Posterior cingulate gyrus (tissue), 11 donors: ENCODE measurements around the gene NTPCR.

Experiments
- DNase-seq, 10 donors: peaks; one replicate each; pipeline versions ENCODE4 v3.0.0 to v3.0.0-alpha.2; 2020 to 2021; ENCODE audit warnings: mixed read lengths in 3 of 10
- intact Hi-C: fragments of 100-400 bp; cut with DNase I; formaldehyde crosslinking; loops from one replicate; pipeline ENCODE4 v1.15.1; 2023

The NTPCR gene

GRCh38 chr1:232980986-232981560 lies 30.7 kb downstream of the NTPCR start:
- no peak for DNase-seq
- intact Hi-C loops: loop anchor here (5.0 kb wide), 1 partner anchor 239 kb away; no protein-coding TSS in a partner anchor

DNA sequence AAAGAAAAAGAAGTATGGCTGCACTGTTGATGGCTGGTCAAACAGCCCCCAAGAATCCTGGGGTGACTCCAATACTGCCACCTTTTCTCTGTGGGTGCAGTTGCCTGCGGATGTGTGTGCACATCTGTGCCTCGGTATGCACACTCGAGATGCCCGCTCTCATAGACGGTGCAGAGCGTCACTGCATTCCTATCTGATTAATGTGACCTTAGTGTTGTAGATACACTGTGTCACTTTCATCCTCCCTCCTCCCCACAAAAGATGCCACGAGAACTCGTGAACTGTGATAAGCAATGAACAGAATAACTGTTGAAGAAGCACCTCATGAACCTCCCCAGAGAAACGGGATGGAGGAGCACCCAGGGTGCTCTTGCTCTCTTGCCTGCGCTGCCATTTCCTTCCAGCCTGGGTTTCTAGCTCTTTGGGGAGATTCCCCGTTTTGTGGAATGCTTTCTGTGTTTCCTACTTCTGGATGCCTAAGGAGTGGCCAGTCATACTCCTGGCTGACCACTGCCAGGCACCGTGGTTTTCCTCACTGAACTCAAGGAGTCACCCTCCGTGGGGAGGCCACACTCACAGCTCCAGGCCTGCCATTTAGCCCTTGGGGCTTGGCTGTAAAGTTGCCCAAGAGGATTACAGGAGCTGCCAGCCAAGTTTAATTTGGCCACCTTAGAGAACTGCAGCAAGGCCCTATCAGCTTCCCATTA lies 32.0 kb downstream of the NTPCR start:
- no peak for DNase-seq
- intact Hi-C loops: loop anchor here (5.0 kb wide), 1 partner anchor 240 kb away; no protein-coding TSS in a partner anchor

DNA sequence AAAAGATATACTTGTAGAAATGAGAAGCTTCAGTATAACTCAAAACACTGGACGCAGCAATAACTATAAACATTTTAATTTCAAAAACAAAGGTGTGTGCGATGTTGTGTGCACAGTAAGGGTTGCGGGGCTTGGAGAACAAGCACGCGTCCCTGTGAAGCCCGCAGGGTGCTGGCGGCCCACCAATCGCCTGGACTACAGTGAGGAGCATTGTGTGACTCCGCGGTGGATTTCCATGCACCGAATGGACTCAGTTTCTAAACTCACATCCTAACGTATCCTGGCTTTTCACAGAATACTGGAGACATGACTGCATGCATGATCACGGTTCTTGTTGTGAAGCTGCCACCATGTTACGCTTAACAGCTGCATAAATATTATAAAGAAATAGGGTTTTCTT lies 33.0 kb downstream of the NTPCR start:
- intact Hi-C loops: loop anchor here (5.0 kb wide), 1 partner anchor 241 kb away; no protein-coding TSS in a partner anchor
- peak in 2 of 10 donors; percentile 41 to 42 for DNase-seq

DNA sequence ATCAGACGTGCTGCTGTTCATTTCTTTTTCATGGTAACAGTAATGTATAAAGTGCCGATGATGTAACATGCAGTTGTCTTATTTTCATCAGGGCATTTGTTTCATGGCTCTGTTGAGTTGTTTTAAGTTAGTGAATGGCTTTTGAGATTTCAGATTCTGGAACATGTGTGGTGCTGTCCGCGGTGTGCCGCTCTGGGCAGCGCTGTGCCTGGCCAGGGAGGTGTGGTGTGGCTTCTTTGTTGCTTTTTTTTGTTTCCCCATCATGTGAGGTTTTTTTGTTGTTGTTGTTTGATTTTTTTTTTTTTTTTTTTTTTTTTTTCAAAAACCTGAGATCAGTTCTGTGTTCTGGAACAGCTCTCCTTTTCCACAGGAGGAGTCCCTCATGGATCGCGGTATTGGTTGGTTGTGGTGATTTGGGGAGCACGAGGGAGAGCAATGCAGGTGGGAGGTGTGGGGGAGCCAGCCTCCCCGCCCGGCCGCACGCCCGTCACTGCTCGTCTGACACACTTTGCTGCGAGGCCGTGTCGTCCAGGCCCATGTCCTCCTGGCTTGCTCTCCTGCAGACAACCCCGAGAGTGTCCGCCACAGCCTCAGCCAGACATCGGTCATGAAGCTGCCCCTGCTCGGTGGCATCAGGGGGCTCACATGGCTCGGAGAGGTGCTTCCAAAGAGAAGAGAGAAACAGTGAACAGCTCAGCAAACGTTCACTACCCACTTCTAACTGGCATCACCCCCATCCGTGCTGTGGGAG lies 33.6 kb downstream of the NTPCR start:
- intact Hi-C loops: loop anchor here (5.0 kb wide), 1 partner anchor 242 kb away; no protein-coding TSS in a partner anchor

GRCh38 chr1:232984577-232985425 lies 34.4 kb downstream of the NTPCR start:
- intact Hi-C loops: loop anchor here (5.0 kb wide), 1 partner anchor 242 kb away; no protein-coding TSS in a partner anchor
- DNase-seq: peak in 4 of 10 donors; percentile 30 to 87 (median 56)

More for the DNA sequence above, 33.6 kb downstream of the NTPCR start:
- no peak for DNase-seq

GRCh38 chr1:232985882-232986526 lies 35.6 kb downstream of the NTPCR start:
- DNase-seq: no peak
- intact Hi-C loops: no loop called here

- no peak for DNase-seq
- intact Hi-C loops: no loop called here
Measured at GRCh38 chr1:232986527-232986922, 36.1 kb downstream of the NTPCR start.

- intact Hi-C loops: no loop called here
- DNase-seq: no peak
Measured at GRCh38 chr1:232987046-232987773, 36.8 kb downstream of the NTPCR start.

GRCh38 chr1:232987774-232988140 lies 37.3 kb downstream of the NTPCR start:
- intact Hi-C loops: no loop called here
- no peak for DNase-seq

DNA sequence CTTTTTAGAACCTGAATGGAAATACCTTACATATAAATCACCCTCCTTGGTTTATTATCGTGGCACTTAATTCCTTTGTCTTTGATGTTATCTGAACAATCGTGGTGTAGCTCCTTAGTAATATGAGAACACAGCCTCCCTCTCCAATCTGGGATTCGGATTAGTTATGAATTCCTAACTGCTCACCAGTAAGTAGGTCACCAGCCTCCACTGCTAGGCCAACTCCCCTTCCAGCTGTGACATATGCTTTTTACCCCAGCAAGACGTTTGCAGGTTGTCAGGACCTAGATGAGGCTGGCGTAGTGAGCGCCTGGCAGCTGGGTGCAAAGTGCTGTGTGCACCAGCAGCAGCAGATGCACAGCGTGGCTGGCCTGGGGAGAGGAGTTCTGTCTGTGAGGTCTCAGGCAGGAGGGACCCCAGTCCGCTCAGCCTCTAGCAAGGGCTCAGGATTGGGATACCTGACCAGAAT lies 38.2 kb downstream of the NTPCR start:
- DNase-seq: peak in 3 of 10 donors; percentile 26 to 90 (median 74)
- intact Hi-C loops: no loop called here

GRCh38 chr1:232990176-232991128 lies 40.0 kb downstream of the NTPCR start:
- no peak for DNase-seq
- intact Hi-C loops: no loop called here

- no peak for DNase-seq
- intact Hi-C loops: no loop called here
Measured at GRCh38 chr1:232991238-232991637, 40.8 kb downstream of the NTPCR start.

DNA sequence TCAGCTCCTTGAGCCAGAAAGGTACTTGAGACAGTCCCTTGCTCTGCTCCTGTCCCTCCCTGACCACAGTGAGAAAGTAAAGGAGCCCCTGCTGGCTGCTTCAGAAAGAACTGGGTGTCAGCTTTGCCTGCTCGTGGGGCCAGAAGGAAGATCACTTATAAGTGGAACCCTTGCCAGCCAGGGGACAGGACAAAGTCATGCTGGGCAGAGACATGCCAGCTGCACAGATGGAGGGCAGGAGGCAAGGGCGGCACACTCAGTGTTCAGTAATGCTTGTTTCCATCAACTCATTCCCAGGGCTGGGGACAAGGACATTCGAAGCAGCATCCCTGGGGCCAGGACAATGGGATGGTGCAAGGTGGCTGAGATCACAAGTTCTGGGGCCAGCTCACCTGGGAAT lies 41.8 kb downstream of the NTPCR start:
- intact Hi-C loops: no loop called here
- DNase-seq: no peak

DNA sequence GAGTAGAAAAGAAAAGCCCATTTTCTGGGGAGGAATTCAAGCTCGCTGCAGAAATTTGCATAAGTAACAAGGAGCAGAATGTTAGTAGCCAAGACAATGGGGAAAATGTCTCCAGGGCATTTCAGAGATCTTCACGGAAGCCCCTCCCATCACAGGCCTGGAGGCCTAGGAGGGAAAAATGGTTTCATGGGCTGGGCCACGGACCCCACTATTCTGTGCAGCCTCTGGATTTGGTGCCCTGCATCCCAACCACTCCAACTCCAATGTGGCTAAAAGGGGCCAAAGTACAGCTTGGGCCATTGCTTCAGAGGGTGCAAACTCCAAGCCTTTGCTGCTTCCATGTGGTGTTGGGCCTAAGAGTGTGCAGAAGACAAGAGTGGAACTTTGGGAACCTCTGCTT lies 43.1 kb downstream of the NTPCR start:
- DNase-seq: no peak
- intact Hi-C loops: no loop called here

DNA sequence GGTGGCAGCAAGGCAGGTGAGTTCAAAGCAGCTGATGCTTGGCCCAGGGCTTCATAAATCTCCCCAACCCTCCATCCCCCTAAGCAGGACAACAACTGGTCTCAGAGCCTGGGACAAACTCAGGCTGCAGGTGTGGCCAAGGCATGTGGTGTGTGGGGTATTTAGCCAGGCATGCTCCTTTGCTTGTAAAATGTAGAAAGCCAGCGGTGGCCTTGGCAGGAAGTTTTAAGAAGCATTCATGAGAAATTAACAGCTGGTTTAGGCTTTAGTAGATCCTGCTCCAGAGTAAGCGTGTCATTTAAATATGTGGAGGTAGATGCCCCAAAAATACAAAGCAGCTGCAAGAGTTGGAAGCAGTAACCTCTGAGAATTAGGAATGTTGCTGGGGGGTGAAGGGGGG lies 44.8 kb downstream of the NTPCR start:
- DNase-seq: no peak
- intact Hi-C loops: no loop called here

- intact Hi-C loops: no loop called here
- no peak for DNase-seq
Measured at GRCh38 chr1:232996143-232996542, 45.7 kb downstream of the NTPCR start.

DNA sequence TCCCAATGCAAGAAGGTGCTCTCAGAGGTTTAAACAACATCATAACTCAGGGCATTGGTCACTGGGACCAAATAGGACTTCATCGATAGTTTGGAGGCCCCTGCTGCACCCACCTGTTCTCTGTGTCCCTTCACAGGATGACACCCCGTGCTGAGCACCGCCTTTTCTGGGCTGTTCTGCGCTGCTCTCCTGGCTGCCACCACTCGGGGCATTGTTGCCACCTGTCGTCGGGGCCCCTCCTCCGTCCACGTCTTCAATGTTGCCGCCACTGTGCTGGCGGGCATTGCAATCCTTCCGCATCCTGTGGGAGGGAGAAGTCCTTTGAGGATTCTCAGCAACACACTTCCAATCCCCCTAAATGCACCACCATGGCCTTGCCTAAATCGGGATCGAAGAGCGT lies 47.7 kb downstream of the NTPCR start:
- intact Hi-C loops: no loop called here
- no peak for DNase-seq

DNA sequence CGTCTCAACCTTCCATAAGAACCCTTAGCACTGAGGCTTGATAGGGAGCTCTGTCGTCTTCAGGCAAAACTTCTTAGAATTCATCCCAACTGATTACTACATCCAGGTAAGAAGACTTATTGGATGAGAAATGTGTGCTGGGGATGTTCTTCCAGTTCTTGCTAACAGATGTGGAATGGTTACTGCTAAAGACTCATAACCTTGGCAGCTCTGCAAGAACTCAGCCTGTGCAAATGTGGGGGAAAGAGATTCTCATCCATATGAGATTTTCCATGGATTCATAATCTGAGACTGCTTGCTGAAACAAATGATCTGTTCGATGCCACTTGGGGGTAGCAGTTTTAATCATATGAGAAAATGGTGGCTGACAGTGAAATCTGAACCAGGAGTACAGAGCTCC lies 48.2 kb downstream of the NTPCR start:
- intact Hi-C loops: no loop called here
- DNase-seq: no peak
